PC-9 (cell line): Measurements from ENCODE around the gene NGDN. TPM values are rescaled to one million over a fixed set of nuclear protein-coding genes. Genes with fewer than 3 reads are reported as not detected.

Experiments
- BruUV-seq: library from RNA; stranded (reverse); fragments of 400-500 nt; replicated peaks from 2 replicates; lab custom pipeline; 2021; lab: Mats Ljungman, UMichigan
- CTCF ChIA-PET: fragments of 300-600 bp; sonication (Branson Sonifier 250); formaldehyde crosslinking; loops from one replicate; lab custom pipeline; 2022; ENCODE audit warnings: antibody characterized with exemption; lab: Charles Lee
- POLR2A ChIA-PET: fragments of 300-600 bp; sonication (Branson Sonifier 250); formaldehyde crosslinking; loops from one replicate; lab custom pipeline; 2022; ENCODE audit warnings: antibody characterized with exemption; ENCODE audit not compliant: unreplicated experiment; lab: Charles Lee
- DNase-seq, 2 experiments: peaks; one replicate each; pipeline versions ENCODE4 v3.0.0 to v3.0.0-alpha.2; 2015 to 2022; ENCODE audit warnings: mixed read lengths in 1 of 2
- H2AFZ ChIP-seq: fragments of 200-600 bp; sonication (generic); 2 replicates; pipeline ENCODE4 v1.8.1; 2017; ENCODE audit warnings: antibody characterized with exemption
- H3F3A ChIP-seq: fragments of 200-600 bp; sonication (generic); 2 replicates; pipeline ENCODE4 v1.8.1; 2017; ENCODE audit warnings: antibody characterized with exemption, mild to moderate bottlenecking, low read depth; ENCODE audit not compliant: insufficient read depth
- H3K27ac ChIP-seq: fragments of 200-600 bp; sonication (generic); 2 replicates; pipeline ENCODE4 v1.6.1; 2016; ENCODE audit warnings: mixed run types
- H3K27me3 ChIP-seq: fragments of 200-600 bp; sonication (generic); 2 replicates; pipeline ENCODE4 v1.6.1; 2016; ENCODE audit warnings: low read depth, mixed run types; ENCODE audit not compliant: insufficient read depth
- H3K36me3 ChIP-seq: fragments of 200-600 bp; sonication (generic); 2 replicates; pipeline ENCODE4 v1.6.1; 2016; ENCODE audit warnings: low read depth, mixed run types
- H3K4me1 ChIP-seq: fragments of 200-600 bp; sonication (generic); replicated peaks from 2 replicates; pipeline ENCODE4 v1.6.1; 2016; ENCODE audit warnings: mixed run types; ENCODE audit not compliant: insufficient read depth
- H3K4me2 ChIP-seq: fragments of 200-600 bp; sonication (generic); 2 replicates; pipeline ENCODE4 v1.6.1; 2017; ENCODE audit warnings: mixed run types
- H3K4me3 ChIP-seq: fragments of 200-600 bp; sonication (generic); 2 replicates; pipeline ENCODE4 v1.6.1; 2016; ENCODE audit warnings: mixed run types
- H3K79me2 ChIP-seq: fragments of 200-600 bp; sonication (generic); 2 replicates; pipeline ENCODE4 v1.6.1; 2017; ENCODE audit warnings: low read depth, mixed run types
- H3K9me2 ChIP-seq: fragments of 200-600 bp; sonication (generic); 2 replicates; pipeline ENCODE4 v1.8.1; 2017; ENCODE audit warnings: mild to moderate bottlenecking; ENCODE audit not compliant: insufficient read depth
- H3K9me3 ChIP-seq: fragments of 200-600 bp; sonication (generic); 2 replicates; pipeline ENCODE4 v1.8.1; 2016; ENCODE audit warnings: low read depth; ENCODE audit not compliant: insufficient read depth
- H4K20me1 ChIP-seq: fragments of 200-600 bp; sonication (generic); 2 replicates; pipeline ENCODE4 v1.8.1; 2017; ENCODE audit not compliant: insufficient read depth
- CTCF ChIP-seq: fragments of 200-600 bp; sonication (generic); conservative IDR thresholded peaks from 2 replicates; pipeline ENCODE4 v1.6.1; 2017; ENCODE audit warnings: mixed run types, antibody characterized with exemption, mild to moderate bottlenecking, moderate library complexity
- EZH2 ChIP-seq: fragments of 200-600 bp; sonication (generic); IDR thresholded peaks from 2 replicates; pipeline ENCODE4 v1.8.0; 2017; ENCODE audit warnings: antibody characterized with exemption, low read depth
- intact Hi-C: fragments of 100-400 bp; cut with micrococcal nuclease; formaldehyde crosslinking; loops from one replicate; pipeline ENCODE4 v1.10.0; 2022; ENCODE audit not compliant: unreplicated experiment
- total RNA-seq: library from RNA; stranded (reverse); gene quantifications from 2 replicates; pipeline ENCODE4 v1.2.3, GENCODE V29; 2021

Gene NGDN
- total RNA-seq, 1 experiment from 2014 or later: 23.1 TPM

GRCh38 chr14:23449314-23449713, 20.2 kb upstream of the NGDN start:
- Histone ChIP-seq H3K36me3 (no peaks in the 10 kb centered on the region), H3K4me3 (no peak overlapping the region), H3K27ac (no peak overlapping the region), H3K9me2 (no peaks in the 10 kb centered on the region), H3K4me1 (no peaks in the 10 kb centered on the region), H3K4me2 (no peak overlapping the region), H3K27me3 (peaks cover 22% of the 10 kb centered on the region), H3K79me2 (no peaks in the 10 kb centered on the region), H3F3A (no peaks in the 10 kb centered on the region), H4K20me1 (no peaks in the 10 kb centered on the region), H3K9me3 (no peaks in the 10 kb centered on the region), H2AFZ (no peak overlapping the region)
- BruUV-seq: no TSS peak
- POLR2A ChIA-PET: no interaction called here
- DNase-seq: no peak
- intact Hi-C loops: no loop called here
- no peak for TF ChIP-seq EZH2
- TF ChIP-seq CTCF: no peak
- CTCF ChIA-PET: no interaction called here

- no peaks in the 10 kb centered on the region for H3F3A ChIP-seq
- H3K27me3 ChIP-seq: peaks cover 23% of the 10 kb centered on the region
- H2AFZ ChIP-seq: no peak overlapping the region
- H3K27ac ChIP-seq: no peak overlapping the region
- no peaks in the 10 kb centered on the region for H3K9me2 ChIP-seq
- no peaks in the 10 kb centered on the region for H3K79me2 ChIP-seq
- BruUV-seq: no TSS peak
- TF ChIP-seq EZH2 (no peak), CTCF (no peak)
- H3K9me3 ChIP-seq: no peaks in the 10 kb centered on the region
- intact Hi-C loops: loop anchor here (5.0 kb wide), 1 partner anchor 118 kb away; no protein-coding TSS in a partner anchor
- H4K20me1 ChIP-seq: no peaks in the 10 kb centered on the region
- H3K4me3 ChIP-seq: no peak overlapping the region
- H3K36me3 ChIP-seq: no peaks in the 10 kb centered on the region
- H3K4me2 ChIP-seq: no peak overlapping the region
- CTCF ChIA-PET: no interaction called here
- no peaks in the 10 kb centered on the region for H3K4me1 ChIP-seq
- DNase-seq: no peak
- POLR2A ChIA-PET: no interaction called here
Observed at GRCh38 chr14:23450379-23450778, 19.1 kb upstream of the NGDN start.

GRCh38 chr14:23452237-23452636, 17.3 kb upstream of the NGDN start:
- no peak overlapping the region for H2AFZ ChIP-seq
- H3K4me2 ChIP-seq: no peak overlapping the region
- intact Hi-C loops: loop anchor here (5.0 kb wide), 1 partner anchor 120 kb away; no protein-coding TSS in a partner anchor
- no peak overlapping the region for H3K4me3 ChIP-seq
- no peaks in the 10 kb centered on the region for H3K79me2 ChIP-seq
- no peaks in the 10 kb centered on the region for H3K36me3 ChIP-seq
- H3K4me1 ChIP-seq: no peaks in the 10 kb centered on the region
- no peak for DNase-seq
- no peaks in the 10 kb centered on the region for H3K9me2 ChIP-seq
- H3K9me3 ChIP-seq: no peaks in the 10 kb centered on the region
- CTCF ChIA-PET: no interaction called here
- TF ChIP-seq CTCF: no peak
- TF ChIP-seq EZH2: no peak
- no peaks in the 10 kb centered on the region for H4K20me1 ChIP-seq
- POLR2A ChIA-PET: no interaction called here
- peaks cover 23% of the 10 kb centered on the region for H3K27me3 ChIP-seq
- no TSS peak for BruUV-seq
- H3K27ac ChIP-seq: no peak overlapping the region
- no peaks in the 10 kb centered on the region for H3F3A ChIP-seq
